Adipocyte (in vitro differentiated cells): ENCODE measurements around the gene ZNF507.
"Not testable (repeated sequence)": the region's sequence is repeated elsewhere in the genome, so short reads cannot be mapped to it uniquely, and the experiment has no call there.

Experiments
- DNase-seq: peaks from one replicate; pipeline ENCODE4 v3.0.0-alpha.2; 2015; ENCODE audit warnings: low read depth
- H3K27me3 ChIP-seq: replicated peaks from 2 replicates; pipeline ENCODE4 v1.7.0; 2013; ENCODE audit warnings: mild to moderate bottlenecking, low read length, moderate library complexity; ENCODE audit not compliant: control insufficient read depth, insufficient read depth
- H3K36me3 ChIP-seq: 2 replicates; pipeline ENCODE4 v1.7.0; 2013; ENCODE audit warnings: low read length, mild to moderate bottlenecking, moderate library complexity; ENCODE audit not compliant: control insufficient read depth, insufficient read depth, severe bottlenecking
- H3K4me1 ChIP-seq: 2 replicates; pipeline ENCODE4 v1.7.0; 2013; ENCODE audit warnings: mild to moderate bottlenecking, low read length, moderate library complexity; ENCODE audit not compliant: control insufficient read depth, insufficient read depth
- H3K4me3 ChIP-seq: 2 replicates; pipeline ENCODE4 v1.7.0; 2013; ENCODE audit warnings: mild to moderate bottlenecking, low read length, moderate library complexity
- H3K9ac ChIP-seq: 2 replicates; pipeline ENCODE4 v1.7.0; 2013; ENCODE audit warnings: mild to moderate bottlenecking, low read length, moderate library complexity
- H3K9me3 ChIP-seq: 2 replicates; pipeline ENCODE4 v1.7.0; 2013; ENCODE audit warnings: mild to moderate bottlenecking, low read length, moderate library complexity; ENCODE audit not compliant: control insufficient read depth

ZNF507 gene

DNA sequence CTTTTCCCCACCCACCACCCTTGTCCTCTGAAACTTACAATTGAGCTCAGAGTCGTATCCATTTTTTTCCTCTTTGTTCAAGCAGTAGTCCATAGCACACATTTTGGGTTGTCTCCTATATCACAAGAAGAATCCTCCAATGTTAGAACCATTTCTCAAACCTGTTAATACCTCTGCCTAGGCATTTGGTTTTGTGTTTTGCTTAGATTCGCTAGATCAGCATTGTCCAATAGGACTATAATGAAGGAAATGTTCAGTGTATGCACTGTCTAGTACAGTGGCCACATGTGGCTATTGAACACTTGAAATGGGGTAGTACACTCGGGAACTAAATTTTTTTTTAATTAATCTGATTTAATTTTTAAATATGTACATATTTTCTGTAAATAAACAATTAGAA lies 72.7 kb downstream of the ZNF507 start:
- H3K9me3 ChIP-seq: no peaks in the 10 kb centered on the region
- DNase-seq: no peak
- H3K4me3 ChIP-seq: no peak overlapping the region
- no peaks in the 10 kb centered on the region for H3K27me3 ChIP-seq
- H3K9ac ChIP-seq: no peak overlapping the region
- no peaks in the 10 kb centered on the region for H3K4me1 ChIP-seq
- H3K36me3 ChIP-seq: peaks cover 55% of the 10 kb centered on the region

DNA sequence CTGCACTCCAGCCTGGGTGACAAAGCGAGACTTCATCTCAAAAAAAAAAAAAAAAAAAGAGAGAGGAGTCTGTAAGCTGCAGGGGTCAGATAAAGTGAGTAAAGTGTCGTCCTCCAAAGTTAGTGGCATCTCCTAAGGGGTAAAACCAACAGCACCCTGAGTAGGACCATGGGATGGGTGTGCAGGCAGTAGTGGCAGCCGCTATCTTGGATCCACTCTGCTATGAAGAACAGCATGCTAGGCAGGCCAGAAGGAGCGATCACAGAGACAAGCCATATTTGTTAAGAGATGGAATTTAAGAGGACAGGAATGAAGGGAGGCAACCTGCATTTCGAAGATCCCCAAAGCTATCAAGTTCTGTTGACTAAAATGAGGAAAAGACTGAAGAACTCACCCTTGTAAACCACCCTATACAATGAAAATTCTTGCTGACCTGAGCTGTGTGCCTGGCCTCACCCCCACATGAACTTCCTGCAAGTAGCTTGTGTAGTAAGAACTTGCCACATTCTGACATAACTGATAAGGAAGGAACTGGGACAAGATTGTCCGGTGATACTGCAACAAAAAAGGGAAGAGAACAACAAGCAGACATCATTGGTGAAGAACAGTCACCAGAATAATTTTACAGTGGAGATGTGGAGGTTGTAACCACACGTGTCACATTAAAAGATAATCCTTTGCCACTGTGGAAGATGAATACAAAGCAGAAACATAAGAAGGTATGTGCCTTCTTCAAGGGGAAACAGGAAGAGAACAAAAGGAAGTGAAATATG lies 76.4 kb downstream of the ZNF507 start:
- H3K36me3 ChIP-seq: peaks cover 31% of the 10 kb centered on the region
- no peak for DNase-seq

DNA sequence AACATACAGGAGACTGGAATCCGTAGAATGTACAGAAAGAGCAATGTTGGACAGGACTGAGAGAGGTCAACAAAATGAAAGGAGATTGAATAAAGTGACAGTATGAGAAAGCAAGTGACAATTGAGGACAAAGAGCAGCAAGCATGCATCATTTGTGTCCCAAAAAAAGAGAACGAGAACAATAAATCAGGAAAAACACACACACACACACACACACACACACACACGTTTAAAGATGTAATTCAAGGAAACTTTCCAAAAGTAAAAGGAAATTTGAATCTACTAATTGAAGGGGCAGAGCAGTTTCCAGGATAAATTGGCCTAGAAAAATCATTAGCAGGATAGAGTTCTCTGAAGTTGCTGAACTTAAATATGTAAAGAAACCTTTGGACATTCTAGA lies 77.0 kb downstream of the ZNF507 start:
- Histone ChIP-seq H3K9ac (no peak overlapping the region), H3K27me3 (no peaks in the 10 kb centered on the region), H3K36me3 (peaks cover 32% of the 10 kb centered on the region), H3K4me3 (no peak overlapping the region), H3K9me3 (no peaks in the 10 kb centered on the region), H3K4me1 (no peaks in the 10 kb centered on the region)
- DNase-seq: no peak

More for the DNA sequence above, 76.4 kb downstream of the ZNF507 start:
- Histone ChIP-seq H3K4me1 (no peaks in the 10 kb centered on the region), H3K9ac (no peak overlapping the region), H3K27me3 (no peaks in the 10 kb centered on the region), H3K4me3 (no peak overlapping the region), H3K9me3 (no peaks in the 10 kb centered on the region)

DNA sequence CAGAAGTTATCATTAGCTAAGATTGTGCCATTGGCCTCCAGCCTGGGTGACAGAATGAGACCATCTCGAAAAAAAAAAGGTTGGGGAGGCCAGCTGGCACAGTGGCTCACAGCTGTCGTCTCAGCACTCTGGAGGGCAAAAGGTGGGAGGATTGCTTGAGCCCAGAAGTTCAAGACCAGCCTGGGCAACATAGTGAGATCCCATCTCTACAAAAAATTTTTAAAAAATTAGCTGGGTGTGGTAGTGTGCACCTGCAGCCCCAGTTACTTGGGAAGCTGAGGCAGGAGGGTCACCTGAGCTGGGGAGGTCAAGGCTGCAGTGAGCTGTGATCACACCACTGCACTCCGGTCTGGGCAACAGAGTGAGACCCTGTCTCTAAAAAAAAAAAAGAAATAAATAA lies 78.5 kb downstream of the ZNF507 start:
- H3K9ac ChIP-seq, H3K4me3 ChIP-seq, DNase-seq, H3K4me1 ChIP-seq, H3K27me3 ChIP-seq, H3K9me3 ChIP-seq: not testable (repeated sequence)
- H3K36me3 ChIP-seq: peaks cover 28% of the 10 kb centered on the region

DNA sequence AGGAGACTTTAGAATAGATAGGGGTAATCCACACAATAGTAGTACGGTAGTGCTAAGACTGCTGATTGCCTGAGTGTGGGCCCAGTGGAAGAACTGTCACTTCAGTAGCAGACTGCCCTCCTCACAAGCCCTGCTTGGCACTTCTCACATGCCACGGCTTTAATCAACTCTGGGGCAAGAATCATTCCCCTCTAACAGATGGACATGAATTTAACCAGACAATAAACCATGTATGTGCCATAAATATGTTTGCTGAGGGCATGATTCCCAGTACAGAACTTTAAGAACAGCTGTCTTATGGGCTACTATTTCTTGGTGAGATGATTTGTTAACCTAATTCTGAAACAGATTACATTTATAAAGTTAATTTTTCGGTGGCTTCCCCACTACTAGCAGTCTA lies 82.1 kb downstream of the ZNF507 start:
- no peaks in the 10 kb centered on the region for H3K27me3 ChIP-seq

DNA sequence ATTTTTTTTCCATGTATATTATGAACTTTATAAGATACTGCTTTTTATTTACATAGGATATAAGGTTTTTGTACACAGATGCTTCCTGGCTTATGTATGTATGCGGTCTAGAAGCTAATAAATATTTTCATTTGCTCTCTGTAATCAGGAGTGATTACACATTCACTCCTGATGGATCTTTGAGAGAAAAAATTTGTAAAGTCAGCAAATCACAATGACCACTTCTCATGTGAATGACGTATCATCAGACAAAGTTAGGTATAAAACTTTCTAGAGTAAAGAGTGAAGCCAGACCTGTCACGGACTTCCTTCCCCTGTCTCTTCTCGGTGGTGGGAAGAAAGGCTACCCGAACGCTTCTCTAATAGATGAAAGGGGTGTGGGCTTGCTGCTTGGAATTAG lies 91.3 kb downstream of the ZNF507 start:
- peaks cover 64% of the 10 kb centered on the region for H3K36me3 ChIP-seq
- no peak for DNase-seq

More for the DNA sequence above, 82.1 kb downstream of the ZNF507 start:
- Histone ChIP-seq H3K4me3 (no peak overlapping the region), H3K9ac (no peak overlapping the region), H3K9me3 (no peaks in the 10 kb centered on the region), H3K36me3 (peaks cover 16% of the 10 kb centered on the region), H3K4me1 (no peaks in the 10 kb centered on the region)
- DNase-seq: no peak

DNA sequence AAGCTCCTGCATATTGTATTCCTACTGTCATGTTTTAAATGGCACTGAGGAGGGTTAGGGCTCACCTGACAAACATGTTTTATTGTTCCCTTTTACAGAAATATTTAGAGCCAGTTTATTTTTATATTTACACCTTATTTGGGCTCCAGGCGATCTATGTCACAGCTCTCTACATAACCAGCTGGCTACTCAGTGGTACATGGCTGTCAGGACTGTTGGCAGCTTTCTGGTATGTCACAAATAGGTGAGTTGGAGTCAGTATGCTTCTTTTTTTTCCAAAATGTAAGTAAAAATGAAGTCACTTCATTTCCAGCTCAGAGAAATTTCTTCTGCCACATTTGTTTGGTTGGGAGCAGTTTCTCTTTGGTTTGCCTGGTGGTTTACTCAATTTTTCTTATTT lies 91.7 kb downstream of the ZNF507 start:
- H3K36me3 ChIP-seq: peaks cover 68% of the 10 kb centered on the region
- no peaks in the 10 kb centered on the region for H3K4me1 ChIP-seq
- H3K9ac ChIP-seq: no peak overlapping the region
- no peak overlapping the region for H3K4me3 ChIP-seq
- no peaks in the 10 kb centered on the region for H3K9me3 ChIP-seq
- no peak for DNase-seq
- no peaks in the 10 kb centered on the region for H3K27me3 ChIP-seq

More for the DNA sequence above, 91.3 kb downstream of the ZNF507 start:
- Histone ChIP-seq H3K9me3 (no peaks in the 10 kb centered on the region), H3K27me3 (no peaks in the 10 kb centered on the region), H3K4me3 (no peak overlapping the region), H3K9ac (no peak overlapping the region), H3K4me1 (no peaks in the 10 kb centered on the region)
